Erythroblast (primary cell): ENCODE measurements around the gene GRM7.

ENCODE experiments used
- GATA1 ChIP-seq: IDR thresholded peaks from 2 replicates; pipeline ENCODE4 v1.6.1; 2011; ENCODE audit warnings: low read depth, mild to moderate bottlenecking, control low read depth, low read length, moderate library complexity
- POLR2A ChIP-seq: IDR thresholded peaks from 2 replicates; pipeline ENCODE4 v1.6.1; 2011; ENCODE audit warnings: mild to moderate bottlenecking, low read length

DNA sequence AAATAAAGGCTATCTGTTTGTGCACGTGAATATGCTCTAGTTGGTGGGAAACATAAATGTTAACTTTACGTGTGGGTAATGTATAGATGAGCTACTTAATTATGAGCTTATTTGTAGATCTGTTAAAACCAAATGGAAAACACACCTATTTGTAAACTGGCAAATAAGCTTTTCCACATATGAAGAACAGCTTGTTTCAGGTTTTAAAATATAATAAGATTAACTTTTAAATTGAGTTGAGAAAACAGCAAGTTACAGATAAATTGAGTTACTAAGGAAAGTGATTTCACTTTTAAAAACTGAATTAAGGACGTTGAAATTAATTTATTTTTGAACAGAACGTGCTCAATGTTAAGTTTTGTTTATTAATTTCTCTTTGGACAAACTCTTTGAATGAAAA, 140.5 kb downstream of the GRM7 start:
- no peak for TF ChIP-seq POLR2A
- TF ChIP-seq GATA1: no peak
